Measurements from ENCODE around the gene GRB7. TPM values are rescaled to one million over a fixed set of nuclear protein-coding genes. Genes with fewer than 3 reads are reported as not detected.

Gene GRB7
- polyA plus RNA-seq, 2 of the 4 experiments (the other 2 are of a cell fraction), result 5.9 to 10.1 TPM

GRCh38 chr17:39775031-39775430 lies 37.3 kb downstream of the GRB7 start:
- CTCF ChIA-PET, result interaction anchor here (0.7 to 2.0 kb wide), 2 partner anchors 113 to 153 kb away, joined by 3 to 7 read pairs; no protein-coding TSS in a partner anchor
- no peak for ATAC-seq
- Histone ChIP-seq H3K27ac (no peak overlapping the region), H3K4me1 (no peaks in the 10 kb centered on the region), H3K4me2 (no peak overlapping the region), H3K9me3 (no peaks in the 10 kb centered on the region), H3K4me3 (no peak overlapping the region)
- POLR2A ChIA-PET, result no interaction called here
- 21% methylated on average over 2 of the region's 2 CpGs for WGBS (ENCODE audit: missing lambda C conversion rate)
- FAIRE-seq, result no peak
- no peak for TF ChIP-seq RARB (CRISPR knock-in tag; IDR thresholded peaks at IDR 0.05)
- no peak for TF ChIP-seq GATA3 (IDR thresholded peaks at IDR 0.05; ENCODE audit: borderline replicate concordance)
- no peak for TF ChIP-seq EHMT2 (IDR thresholded peaks at IDR 0.05; ENCODE audit: low read depth)
- TF ChIP-seq MAX (IDR thresholded peaks at IDR 0.05), result no peak
- TF ChIP-seq TFCP2L1 (CRISPR knock-in tag; IDR thresholded peaks at IDR 0.05), result no peak
- 0 out of 2 replicates have a peak, but pooled peaks have one; percentile 31 for TF ChIP-seq RNF2 (IDR thresholded peaks at IDR 0.05; ENCODE audit: borderline replicate concordance, low read depth)
- DNase-seq (ENCODE audit: low read depth in 1 of 2, low spot score in 1 of 2), result no peak

GRCh38 chr17:39776252-39776651 lies 38.5 kb downstream of the GRB7 start:
- FAIRE-seq, result no peak
- Histone ChIP-seq H3K4me2 (no peak overlapping the region), H3K27ac (no peak overlapping the region), H3K4me3 (no peak overlapping the region), H3K4me1 (no peaks in the 10 kb centered on the region), H3K9me3 (no peaks in the 10 kb centered on the region)
- ChIA-PET CTCF (interaction anchor here (0.9 to 2.0 kb wide), 4 partner anchors 23 to 154 kb away, joined by 3 to 7 read pairs (median 5); no protein-coding TSS in a partner anchor), POLR2A (no interaction called here)
- TF ChIP-seq HDAC2 (IDR thresholded peaks at IDR 0.05), result no peak
- TF ChIP-seq ZNF302 (CRISPR knock-in tag; IDR thresholded peaks at IDR 0.05), result no peak
- TF ChIP-seq CHD2 (IDR thresholded peaks at IDR 0.05; ENCODE audit: low read length, partially characterized antibody), result no peak
- no peak for TF ChIP-seq JUN (IDR thresholded peaks at IDR 0.05)
- no peak for TF ChIP-seq BCL3 (IDR thresholded peaks at IDR 0.05)
- no peak for TF ChIP-seq EHF (CRISPR knock-in tag; IDR thresholded peaks at IDR 0.05)
- TF ChIP-seq MYC (IDR thresholded peaks at IDR 0.05; ENCODE audit: borderline replicate concordance, low read length), result no peak
- TF ChIP-seq HOXB13 (CRISPR knock-in tag; IDR thresholded peaks at IDR 0.05; ENCODE audit: low read depth), result no peak
- no peak for TF ChIP-seq JUNB (IDR thresholded peaks at IDR 0.05)
- ATAC-seq, result no peak
- no peak for DNase-seq (ENCODE audit: low read depth in 1 of 2, low spot score in 1 of 2)

- ChIA-PET CTCF (interaction anchor here (0.7 to 1.9 kb wide), 3 partner anchors 8 to 494 kb away, joined by 3 to 6 read pairs (median 3); no protein-coding TSS in a partner anchor), POLR2A (no interaction called here)
- Histone ChIP-seq H3K9me3 (no peaks in the 10 kb centered on the region), H3K4me1 (no peaks in the 10 kb centered on the region), H3K27ac (no peak overlapping the region), H3K4me2 (no peak overlapping the region), H3K4me3 (no peak overlapping the region)
- ATAC-seq (no peak), FAIRE-seq (peak; percentile 82), DNase-seq (ENCODE audit: low read depth in 1 of 2, low spot score in 1 of 2) (no peak)
- WGBS (ENCODE audit: missing lambda C conversion rate), result 39% methylated on average over 11 of the region's 11 CpGs
- TF ChIP-seq HES2 (IDR thresholded peaks at IDR 0.05), result no peak
- TF ChIP-seq JUN (IDR thresholded peaks at IDR 0.05), result no peak
- no peak for TF ChIP-seq ESRRA (IDR thresholded peaks at IDR 0.05; ENCODE audit: borderline replicate concordance, low read length)
- no peak for TF ChIP-seq BCL3 (IDR thresholded peaks at IDR 0.05)
- no peak for TF ChIP-seq REST (IDR thresholded peaks at IDR 0.05)
- TF ChIP-seq HOXB5 (CRISPR knock-in tag; IDR thresholded peaks at IDR 0.05), result no peak
- TF ChIP-seq EHMT2 (IDR thresholded peaks at IDR 0.05; ENCODE audit: low read depth), result no peak
- no peak for TF ChIP-seq FOXS1 (CRISPR knock-in tag; IDR thresholded peaks at IDR 0.05)
- TF ChIP-seq HDAC2 (IDR thresholded peaks at IDR 0.05), result no peak
- TF ChIP-seq USF2 (IDR thresholded peaks at IDR 0.05), result no peak
- TF ChIP-seq ZC3H11A (IDR thresholded peaks at IDR 0.05), result no peak
- TF ChIP-seq CHD2 (IDR thresholded peaks at IDR 0.05; ENCODE audit: low read length, partially characterized antibody), result no peak
- TF ChIP-seq MAZ (IDR thresholded peaks at IDR 0.05; ENCODE audit: borderline replicate concordance, low read depth, low read length), result no peak
- TF ChIP-seq TP53 (CRISPR knock-in tag; IDR thresholded peaks at IDR 0.05), result no peak
- TF ChIP-seq HOXA7 (CRISPR knock-in tag; IDR thresholded peaks at IDR 0.05), result no peak
- no peak for TF ChIP-seq GATA3 (IDR thresholded peaks at IDR 0.05; ENCODE audit: borderline replicate concordance)
Measured at GRCh38 chr17:39777534-39778365, 40.0 kb downstream of the GRB7 start.

Data from A549 (cell line).